HepG2 (cell line): ENCODE results near the gene EYA2. TPM values are rescaled to one million over a fixed set of nuclear protein-coding genes. Genes with fewer than 3 reads are reported as not detected.

ENCODE experiments used
- ESRRA ChIP-seq: sonication (generic); formaldehyde crosslinking; IDR thresholded peaks from 2 replicates; pipeline ENCODE4 v1.5.1; 2020; ENCODE audit warnings: mild to moderate bottlenecking, low read depth, missing genetic modification reagents
- GABPB1 ChIP-seq: IDR thresholded peaks from 2 replicates; pipeline ENCODE4 v1.6.1; 2016; ENCODE audit warnings: mild to moderate bottlenecking, missing genetic modification reagents, moderate library complexity, missing compliant biosample characterization
- HNF4G ChIP-seq, 2 experiments: sonication (generic) in 1 of 2; formaldehyde crosslinking in 1 of 2; IDR thresholded peaks; 2 replicates each; pipeline versions ENCODE4 v1.4.0 to v1.6.1; 2011 to 2020; ENCODE audit warnings: borderline replicate concordance in 2 of 2, low read depth in 2 of 2, mild to moderate bottlenecking in 2 of 2, low read length in 1 of 2, missing genetic modification reagents in 1 of 2, moderate library complexity in 1 of 2
- HOXA3 ChIP-seq: sonication (generic); formaldehyde crosslinking; IDR thresholded peaks from 2 replicates; pipeline ENCODE4 v1.5.0; 2020; ENCODE audit warnings: missing genetic modification reagents
- IKZF1 ChIP-seq: fragments of 450-650 bp; IDR thresholded peaks from 2 replicates; pipeline ENCODE4 v1.7.1; 2016
- JDP2 ChIP-seq: sonication (generic); formaldehyde crosslinking; IDR thresholded peaks from 2 replicates; pipeline ENCODE4 v1.8.1; 2022; ENCODE audit warnings: missing genetic modification reagents, borderline replicate concordance
- KLF12 ChIP-seq: sonication (generic); formaldehyde crosslinking; IDR thresholded peaks from 2 replicates; pipeline ENCODE4 v1.4.0; 2020; ENCODE audit warnings: missing genetic modification reagents, borderline replicate concordance
- KLF13 ChIP-seq: sonication (generic); formaldehyde crosslinking; IDR thresholded peaks from 2 replicates; pipeline ENCODE4 v1.4.0; 2020; ENCODE audit warnings: mild to moderate bottlenecking, missing genetic modification reagents
- MTA3 ChIP-seq: sonication (generic); formaldehyde crosslinking; IDR thresholded peaks from 2 replicates; pipeline ENCODE4 v1.4.0; 2020; ENCODE audit warnings: missing genetic modification reagents
- NCOA5 ChIP-seq: sonication (generic); formaldehyde crosslinking; IDR thresholded peaks from 2 replicates; pipeline ENCODE4 v1.4.0; 2020; ENCODE audit warnings: missing genetic modification reagents
- NFE2L1 ChIP-seq: sonication (generic); formaldehyde crosslinking; IDR thresholded peaks from 2 replicates; pipeline ENCODE4 v1.4.0; 2020; ENCODE audit warnings: missing genetic modification reagents, mild to moderate bottlenecking, borderline replicate concordance
- NFKBIZ ChIP-seq: IDR thresholded peaks from 2 replicates; pipeline ENCODE4 v1.6.1; 2018; ENCODE audit warnings: missing genetic modification reagents, missing compliant biosample characterization
- POLR2G ChIP-seq: fragments of 200-400 bp; formaldehyde crosslinking; IDR thresholded peaks from 2 replicates; pipeline ENCODE4 v1.6.1; 2018; ENCODE audit warnings: mild to moderate bottlenecking, low read depth, low read length, moderate library complexity
- TAF1 ChIP-seq: sonication (generic); formaldehyde crosslinking; IDR thresholded peaks from 2 replicates; pipeline ENCODE4 v1.4.0; 2020; ENCODE audit warnings: missing genetic modification reagents
- ZBTB39 ChIP-seq: sonication (generic); formaldehyde crosslinking; IDR thresholded peaks from 2 replicates; pipeline ENCODE4 v1.5.0; 2020; ENCODE audit warnings: missing genetic modification reagents
- ZNF180 ChIP-seq: sonication (generic); formaldehyde crosslinking; IDR thresholded peaks from 2 replicates; pipeline ENCODE4 v1.4.0; 2020; ENCODE audit warnings: low read depth, missing genetic modification reagents, borderline replicate concordance
- ZNF34 ChIP-seq: sonication (generic); formaldehyde crosslinking; IDR thresholded peaks from 2 replicates; pipeline ENCODE4 v1.4.0; 2020; ENCODE audit warnings: mild to moderate bottlenecking, missing genetic modification reagents, borderline replicate concordance
- ZNF446 ChIP-seq: sonication (generic); formaldehyde crosslinking; IDR thresholded peaks from 2 replicates; pipeline ENCODE4 v1.5.0; 2020; ENCODE audit warnings: mild to moderate bottlenecking, missing genetic modification reagents
- ZNF740 ChIP-seq: sonication (generic); formaldehyde crosslinking; IDR thresholded peaks from 2 replicates; pipeline ENCODE4 v1.4.0; 2020; ENCODE audit warnings: missing genetic modification reagents
- ZNF747 ChIP-seq: sonication (generic); formaldehyde crosslinking; IDR thresholded peaks from 2 replicates; pipeline ENCODE4 v1.8.1; 2023; ENCODE audit warnings: missing genetic modification reagents, mild to moderate bottlenecking, borderline replicate concordance
- polyA plus RNA-seq, 8 experiments: library from polyadenylated mRNA; depleted of rRNA in 3 of 8; stranded (reverse) in 7 of 8; unstranded in 1 of 8; fragments of >200 nt; fragmentation: Illumina TruSeq in 4 of 8; extraction: Trizol in 4 of 8; gene quantifications; 2 replicates each; pipeline versions ENCODE4 v1.2.1 to v1.2.3, GENCODE V29; 2011 to 2016; ENCODE audit warnings: low read depth in 4 of 8, missing spikeins in 1 of 8, mixed read lengths in 1 of 8; ENCODE audit not compliant: insufficient read depth in 1 of 8
- total RNA-seq, 5 experiments: library from RNA; depleted of rRNA; stranded (reverse); fragments of >200 nt; fragmentation: Illumina TruSeq; extraction: Trizol; gene quantifications; 2 replicates each; pipeline ENCODE4 v1.2.3, GENCODE V29; 2016; ENCODE audit warnings: low read depth in 1 of 5
- TF ChIP-seq, protein P1 (sequence below): sonication (generic); formaldehyde crosslinking; IDR thresholded peaks from 2 replicates; pipeline ENCODE4 v1.4.0; 2020; ENCODE audit warnings: missing genetic modification reagents, mild to moderate bottlenecking, borderline replicate concordance
- TF ChIP-seq, protein P2 (sequence below): IDR thresholded peaks from 2 replicates; pipeline ENCODE4 v1.4.0; 2020; ENCODE audit warnings: mild to moderate bottlenecking, missing genetic modification reagents
- TF ChIP-seq, protein P3 (sequence below): sonication (generic); formaldehyde crosslinking; IDR thresholded peaks from 2 replicates; pipeline ENCODE4 v1.4.0; 2020; ENCODE audit warnings: missing genetic modification reagents; ENCODE audit errors: not compliant biosample characterization

EYA2 gene
- total and polyA plus RNA-seq, 2 of the 13 experiments (the other 11 are each of a cell fraction or from before 2014, with no cell fraction given): not detected

DNA sequence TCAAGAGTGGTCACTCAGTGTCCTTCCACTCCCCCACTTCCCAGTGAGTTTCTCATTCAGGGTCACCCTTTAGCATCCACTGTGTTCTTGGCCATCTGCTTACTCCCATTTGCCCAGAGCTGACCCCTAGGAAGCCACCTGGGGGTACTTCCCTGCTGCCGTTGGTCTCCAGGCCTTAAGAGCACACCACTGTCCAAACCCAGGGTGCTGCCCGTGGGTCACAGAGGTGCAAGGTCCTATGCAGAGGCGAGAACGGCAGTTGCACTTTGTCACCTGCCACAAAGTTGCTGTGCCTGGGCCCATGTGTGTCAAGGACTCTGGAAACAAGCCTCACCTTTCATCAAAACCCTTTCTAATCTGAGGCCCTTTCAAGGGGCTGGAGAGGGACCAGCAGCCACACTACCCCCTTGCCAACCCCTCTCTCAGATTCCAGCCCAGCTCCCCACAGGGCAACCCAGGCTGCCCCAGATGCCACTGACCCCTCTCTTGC lies 270.8 kb downstream of the EYA2 start (continued):
- TF ChIP-seq POLR2G: no peak
- no peak for TF ChIP-seq ZNF34 (CRISPR knock-in tag)
- TF ChIP-seq ESRRA (CRISPR knock-in tag): peak; percentile 90
- TF ChIP-seq HOXA3 (CRISPR knock-in tag): peak; percentile 79
- peak; percentile 85 for TF ChIP-seq HNF4G (IDR thresholded peaks at IDR 0.05; ENCODE audit: borderline replicate concordance, low read depth, low read length)
- TF ChIP-seq HNF4G (CRISPR knock-in tag; IDR thresholded peaks at IDR 0.05; ENCODE audit: borderline replicate concordance, low read depth): peak; percentile 56; the same call in 1 of the 2 replicates
- no peak for TF ChIP-seq NFKBIZ
- TF ChIP-seq, protein P1, sequence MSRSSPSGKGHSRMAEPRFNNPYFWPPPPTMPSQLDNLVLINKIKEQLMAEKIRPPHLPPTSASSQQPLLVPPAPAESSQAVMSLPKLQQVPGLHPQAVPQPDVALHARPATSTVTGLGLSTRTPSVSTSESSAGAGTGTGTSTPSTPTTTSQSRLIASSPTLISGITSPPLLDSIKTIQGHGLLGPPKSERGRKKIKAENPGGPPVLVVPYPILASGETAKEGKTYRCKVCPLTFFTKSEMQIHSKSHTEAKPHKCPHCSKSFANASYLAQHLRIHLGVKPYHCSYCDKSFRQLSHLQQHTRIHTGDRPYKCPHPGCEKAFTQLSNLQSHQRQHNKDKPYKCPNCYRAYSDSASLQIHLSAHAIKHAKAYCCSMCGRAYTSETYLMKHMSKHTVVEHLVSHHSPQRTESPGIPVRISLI (CRISPR knock-in tag): peak; percentile 56; the same call in 1 of the 2 replicates
- no peak for TF ChIP-seq ZNF446 (CRISPR knock-in tag)
- no peak for TF ChIP-seq IKZF1
- TF ChIP-seq, protein P2, sequence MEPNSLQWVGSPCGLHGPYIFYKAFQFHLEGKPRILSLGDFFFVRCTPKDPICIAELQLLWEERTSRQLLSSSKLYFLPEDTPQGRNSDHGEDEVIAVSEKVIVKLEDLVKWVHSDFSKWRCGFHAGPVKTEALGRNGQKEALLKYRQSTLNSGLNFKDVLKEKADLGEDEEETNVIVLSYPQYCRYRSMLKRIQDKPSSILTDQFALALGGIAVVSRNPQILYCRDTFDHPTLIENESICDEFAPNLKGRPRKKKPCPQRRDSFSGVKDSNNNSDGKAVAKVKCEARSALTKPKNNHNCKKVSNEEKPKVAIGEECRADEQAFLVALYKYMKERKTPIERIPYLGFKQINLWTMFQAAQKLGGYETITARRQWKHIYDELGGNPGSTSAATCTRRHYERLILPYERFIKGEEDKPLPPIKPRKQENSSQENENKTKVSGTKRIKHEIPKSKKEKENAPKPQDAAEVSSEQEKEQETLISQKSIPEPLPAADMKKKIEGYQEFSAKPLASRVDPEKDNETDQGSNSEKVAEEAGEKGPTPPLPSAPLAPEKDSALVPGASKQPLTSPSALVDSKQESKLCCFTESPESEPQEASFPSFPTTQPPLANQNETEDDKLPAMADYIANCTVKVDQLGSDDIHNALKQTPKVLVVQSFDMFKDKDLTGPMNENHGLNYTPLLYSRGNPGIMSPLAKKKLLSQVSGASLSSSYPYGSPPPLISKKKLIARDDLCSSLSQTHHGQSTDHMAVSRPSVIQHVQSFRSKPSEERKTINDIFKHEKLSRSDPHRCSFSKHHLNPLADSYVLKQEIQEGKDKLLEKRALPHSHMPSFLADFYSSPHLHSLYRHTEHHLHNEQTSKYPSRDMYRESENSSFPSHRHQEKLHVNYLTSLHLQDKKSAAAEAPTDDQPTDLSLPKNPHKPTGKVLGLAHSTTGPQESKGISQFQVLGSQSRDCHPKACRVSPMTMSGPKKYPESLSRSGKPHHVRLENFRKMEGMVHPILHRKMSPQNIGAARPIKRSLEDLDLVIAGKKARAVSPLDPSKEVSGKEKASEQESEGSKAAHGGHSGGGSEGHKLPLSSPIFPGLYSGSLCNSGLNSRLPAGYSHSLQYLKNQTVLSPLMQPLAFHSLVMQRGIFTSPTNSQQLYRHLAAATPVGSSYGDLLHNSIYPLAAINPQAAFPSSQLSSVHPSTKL (CRISPR knock-in tag): peak; percentile 63
- no peak for TF ChIP-seq KLF12 (CRISPR knock-in tag)
- TF ChIP-seq MTA3: no peak
- TF ChIP-seq TAF1 (CRISPR knock-in tag): no peak
- TF ChIP-seq ZNF747 (CRISPR knock-in tag): peak; percentile 63; the same call in 1 of the 2 replicates
- no peak for TF ChIP-seq NCOA5
- TF ChIP-seq NFE2L1: no peak
- TF ChIP-seq, protein P3, sequence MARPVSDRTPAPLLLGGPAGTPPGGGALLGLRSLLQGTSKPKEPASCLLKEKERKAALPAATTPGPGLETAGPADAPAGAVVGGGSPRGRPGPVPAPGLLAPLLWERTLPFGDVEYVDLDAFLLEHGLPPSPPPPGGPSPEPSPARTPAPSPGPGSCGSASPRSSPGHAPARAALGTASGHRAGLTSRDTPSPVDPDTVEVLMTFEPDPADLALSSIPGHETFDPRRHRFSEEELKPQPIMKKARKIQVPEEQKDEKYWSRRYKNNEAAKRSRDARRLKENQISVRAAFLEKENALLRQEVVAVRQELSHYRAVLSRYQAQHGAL (CRISPR knock-in tag): no peak
- TF ChIP-seq JDP2 (CRISPR knock-in tag): no peak
- no peak for TF ChIP-seq ZNF740
- TF ChIP-seq KLF13 (CRISPR knock-in tag): no peak
- TF ChIP-seq GABPB1 (CRISPR knock-in tag): no peak
- no peak for TF ChIP-seq ZBTB39
- TF ChIP-seq ZNF180 (CRISPR knock-in tag): no peak
